ENCODE results near the gene CCDC127.

Gene CCDC127

DNA sequence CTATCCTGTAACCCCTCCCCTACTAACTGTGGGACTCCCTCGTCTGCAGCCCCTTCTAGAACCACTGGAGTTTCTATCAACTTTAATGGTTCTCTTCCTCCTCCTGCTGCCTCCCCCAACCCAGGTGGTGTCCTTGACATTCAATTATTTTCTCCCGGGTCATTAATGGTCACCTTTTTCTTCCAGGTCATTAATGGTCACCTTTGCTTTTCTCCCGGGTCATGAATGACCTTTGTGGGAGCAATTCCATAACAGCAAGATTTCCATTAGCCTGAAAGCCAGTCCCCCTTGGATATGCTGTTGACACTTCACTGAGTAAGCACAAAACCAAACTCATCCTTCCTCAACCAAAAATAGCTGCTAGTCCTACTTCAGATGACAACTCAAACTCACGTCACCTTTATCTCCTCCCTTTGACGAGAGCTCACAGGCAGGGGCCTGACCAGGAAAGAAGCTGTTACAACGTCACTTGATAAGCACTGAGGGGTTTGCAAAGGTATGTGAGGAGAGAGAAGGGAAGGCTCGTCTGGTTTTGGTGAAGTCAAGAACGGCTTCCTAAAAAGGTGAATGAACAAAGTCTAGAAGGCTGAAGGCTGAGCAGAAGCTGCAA lies 10.9 kb downstream of the CCDC127 start:
- Mint-ChIP-seq H3K36me3 (ENCODE audit: insufficient read depth) (peaks cover 17% of the 10 kb centered on the region), H3K27ac (ENCODE audit: low read depth) (no peak overlapping the region), H3K4me1 (peaks cover 32% of the 10 kb centered on the region), H3K9me3 (no peaks in the 10 kb centered on the region), H3K4me3 (no peak overlapping the region), H3K27me3 (no peaks in the 10 kb centered on the region)
- DNase-seq (ENCODE audit: low spot score in 2 of 2) (no peak), ATAC-seq (replicated peaks; ENCODE audit: extremely low read depth, poor library complexity, severe bottlenecking) (no peak)

DNA sequence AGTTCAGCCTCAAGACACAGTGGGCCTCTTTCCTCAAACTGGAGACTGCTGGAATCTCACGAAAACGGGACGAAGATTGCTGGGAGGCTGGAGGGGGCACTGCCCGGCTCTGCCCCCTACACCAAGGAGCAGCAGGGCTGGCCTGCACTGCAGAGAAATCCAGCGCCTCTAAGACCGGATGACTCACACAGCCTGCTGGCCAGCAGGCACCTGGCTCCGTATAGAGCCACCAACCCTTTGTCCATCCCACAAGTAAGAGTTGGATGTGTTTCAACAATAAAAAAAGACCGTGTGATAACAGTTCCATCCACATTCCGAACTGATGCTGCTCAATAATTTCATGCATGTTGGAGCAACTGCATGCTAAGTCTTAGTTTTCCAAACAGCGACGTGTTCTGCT lies 11.5 kb downstream of the CCDC127 start:
- Mint-ChIP-seq H3K36me3 (ENCODE audit: insufficient read depth) (peaks cover 17% of the 10 kb centered on the region), H3K27ac (ENCODE audit: low read depth) (no peak overlapping the region), H3K27me3 (no peaks in the 10 kb centered on the region), H3K4me3 (no peak overlapping the region), H3K9me3 (no peaks in the 10 kb centered on the region), H3K4me1 (peaks cover 39% of the 10 kb centered on the region)
- DNase-seq (ENCODE audit: low spot score in 2 of 2), result no peak
- ATAC-seq (replicated peaks; ENCODE audit: extremely low read depth, poor library complexity, severe bottlenecking), result no peak

- H3K9me3 Mint-ChIP-seq, result no peaks in the 10 kb centered on the region
Observed at GRCh38 chr5:204966-205670, 12.8 kb downstream of the CCDC127 start.

DNA sequence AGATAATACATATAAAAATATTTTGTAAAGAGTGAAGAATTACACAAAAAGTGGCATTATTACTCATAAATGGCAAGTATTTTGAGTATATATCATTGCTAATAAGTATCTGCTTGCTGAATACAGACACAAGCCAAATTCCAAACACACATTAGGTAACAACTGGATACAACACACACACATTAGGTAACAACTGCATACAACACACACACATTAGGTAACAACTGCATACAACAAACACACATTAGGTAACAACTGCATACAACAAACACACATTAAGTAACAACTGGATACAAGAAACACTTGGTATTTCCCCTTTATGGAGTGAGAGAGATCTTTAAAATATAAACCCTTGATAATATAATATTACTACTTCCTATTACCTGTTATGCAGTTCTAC lies 13.5 kb downstream of the CCDC127 start:
- no peak overlapping the region for H3K4me3 Mint-ChIP-seq
- no peaks in the 10 kb centered on the region for H3K27me3 Mint-ChIP-seq
- ATAC-seq (replicated peaks; ENCODE audit: extremely low read depth, poor library complexity, severe bottlenecking) (no peak), DNase-seq (ENCODE audit: low spot score in 2 of 2) (no peak)
- no peak overlapping the region for H3K27ac Mint-ChIP-seq (ENCODE audit: low read depth)
- H3K36me3 Mint-ChIP-seq (ENCODE audit: insufficient read depth), result peaks cover 19% of the 10 kb centered on the region
- H3K4me1 Mint-ChIP-seq, result peaks cover 32% of the 10 kb centered on the region
- no peaks in the 10 kb centered on the region for H3K9me3 Mint-ChIP-seq

More at GRCh38 chr5:204966-205670, 12.8 kb downstream of the CCDC127 start:
- peaks cover 38% of the 10 kb centered on the region for H3K4me1 Mint-ChIP-seq
- no peak overlapping the region for H3K27ac Mint-ChIP-seq (ENCODE audit: low read depth)
- H3K27me3 Mint-ChIP-seq, result no peaks in the 10 kb centered on the region
- peaks cover 17% of the 10 kb centered on the region for H3K36me3 Mint-ChIP-seq (ENCODE audit: insufficient read depth)
- DNase-seq (ENCODE audit: low spot score in 2 of 2), result no peak
- no peak for ATAC-seq (replicated peaks; ENCODE audit: extremely low read depth, poor library complexity, severe bottlenecking)
- no peak overlapping the region for H3K4me3 Mint-ChIP-seq

DNA sequence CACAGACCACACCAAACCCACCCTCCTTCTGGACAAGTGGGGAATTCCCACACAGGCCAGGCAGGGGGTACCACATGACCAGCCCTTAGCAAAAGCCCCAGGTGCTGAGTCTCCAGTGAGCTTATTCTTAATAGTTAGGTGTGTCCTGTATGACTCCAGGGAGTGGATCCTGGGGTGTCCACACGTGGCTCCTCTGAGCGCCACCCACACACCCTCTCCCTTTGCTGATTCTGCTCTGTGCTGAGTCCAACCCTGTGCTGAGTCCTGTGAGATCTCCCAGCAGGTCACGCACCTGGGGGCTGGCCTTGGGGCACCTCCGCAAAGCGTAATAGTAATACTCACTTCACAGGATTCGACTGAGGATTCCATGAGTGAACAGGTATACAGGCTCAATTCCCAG lies 14.0 kb downstream of the CCDC127 start:
- H3K4me1 Mint-ChIP-seq, result peaks cover 30% of the 10 kb centered on the region
- no peak overlapping the region for H3K4me3 Mint-ChIP-seq
- DNase-seq (ENCODE audit: low spot score in 2 of 2) (no peak), ATAC-seq (replicated peaks; ENCODE audit: extremely low read depth, poor library complexity, severe bottlenecking) (no peak)
- H3K27ac Mint-ChIP-seq (ENCODE audit: low read depth), result no peak overlapping the region
- no peaks in the 10 kb centered on the region for H3K9me3 Mint-ChIP-seq
- peaks cover 19% of the 10 kb centered on the region for H3K36me3 Mint-ChIP-seq (ENCODE audit: insufficient read depth)
- no peaks in the 10 kb centered on the region for H3K27me3 Mint-ChIP-seq

DNA sequence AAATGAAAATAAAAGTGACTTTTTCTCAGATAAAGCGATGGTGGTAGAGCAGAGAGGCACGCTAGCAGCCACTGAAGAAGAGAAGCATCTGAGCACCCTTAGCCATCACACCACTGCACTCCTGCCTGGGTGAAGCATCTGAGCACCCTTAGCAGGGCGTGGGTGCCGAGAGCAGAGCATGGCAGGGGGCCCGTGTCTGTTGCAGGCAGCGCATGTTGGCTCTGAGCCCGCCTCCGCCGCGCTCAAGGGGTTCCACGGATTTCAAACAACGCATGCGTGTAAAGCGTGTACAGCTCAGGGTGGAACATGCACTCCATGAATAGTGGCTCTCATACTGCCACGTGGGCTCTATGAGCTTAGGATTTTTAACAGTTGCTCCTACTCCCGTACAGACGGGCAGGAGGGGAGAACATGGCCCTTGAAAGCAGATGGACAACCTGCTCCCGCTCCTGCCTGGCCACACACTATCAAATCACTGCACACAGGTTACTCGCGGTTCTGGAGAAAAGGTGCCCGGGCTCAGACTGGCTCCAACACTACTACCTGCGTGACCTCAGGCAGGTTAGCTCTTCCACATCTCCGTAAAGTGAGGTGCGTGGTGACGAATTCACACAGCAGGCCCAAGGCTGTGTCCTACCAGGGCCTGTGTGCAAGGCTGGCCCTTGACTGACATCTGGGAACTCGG lies 14.6 kb downstream of the CCDC127 start:
- H3K36me3 Mint-ChIP-seq (ENCODE audit: insufficient read depth), result peaks cover 19% of the 10 kb centered on the region
- H3K27me3 Mint-ChIP-seq, result no peaks in the 10 kb centered on the region
- peaks cover 25% of the 10 kb centered on the region for H3K4me1 Mint-ChIP-seq
- DNase-seq (ENCODE audit: low spot score in 2 of 2), result no peak
- ATAC-seq (replicated peaks; ENCODE audit: extremely low read depth, poor library complexity, severe bottlenecking), result no peak
- no peak overlapping the region for H3K27ac Mint-ChIP-seq (ENCODE audit: low read depth)
- H3K9me3 Mint-ChIP-seq, result no peaks in the 10 kb centered on the region
- no peak overlapping the region for H3K4me3 Mint-ChIP-seq

GRCh38 chr5:201672-202071 lies 16.3 kb downstream of the CCDC127 start:
- DNase-seq (ENCODE audit: low spot score in 2 of 2) (no peak), ATAC-seq (replicated peaks; ENCODE audit: extremely low read depth, poor library complexity, severe bottlenecking) (no peak)
- peaks cover 15% of the 10 kb centered on the region for H3K36me3 Mint-ChIP-seq (ENCODE audit: insufficient read depth)
- no peak overlapping the region for H3K27ac Mint-ChIP-seq (ENCODE audit: low read depth)
- no peak overlapping the region for H3K4me3 Mint-ChIP-seq
- no peaks in the 10 kb centered on the region for H3K27me3 Mint-ChIP-seq
- H3K4me1 Mint-ChIP-seq, result peaks cover 12% of the 10 kb centered on the region
- no peaks in the 10 kb centered on the region for H3K9me3 Mint-ChIP-seq

- Mint-ChIP-seq H3K36me3 (ENCODE audit: insufficient read depth) (peaks cover 13% of the 10 kb centered on the region), H3K27me3 (no peaks in the 10 kb centered on the region)
Observed at GRCh38 chr5:200985-201384, 17.0 kb downstream of the CCDC127 start.

DNA sequence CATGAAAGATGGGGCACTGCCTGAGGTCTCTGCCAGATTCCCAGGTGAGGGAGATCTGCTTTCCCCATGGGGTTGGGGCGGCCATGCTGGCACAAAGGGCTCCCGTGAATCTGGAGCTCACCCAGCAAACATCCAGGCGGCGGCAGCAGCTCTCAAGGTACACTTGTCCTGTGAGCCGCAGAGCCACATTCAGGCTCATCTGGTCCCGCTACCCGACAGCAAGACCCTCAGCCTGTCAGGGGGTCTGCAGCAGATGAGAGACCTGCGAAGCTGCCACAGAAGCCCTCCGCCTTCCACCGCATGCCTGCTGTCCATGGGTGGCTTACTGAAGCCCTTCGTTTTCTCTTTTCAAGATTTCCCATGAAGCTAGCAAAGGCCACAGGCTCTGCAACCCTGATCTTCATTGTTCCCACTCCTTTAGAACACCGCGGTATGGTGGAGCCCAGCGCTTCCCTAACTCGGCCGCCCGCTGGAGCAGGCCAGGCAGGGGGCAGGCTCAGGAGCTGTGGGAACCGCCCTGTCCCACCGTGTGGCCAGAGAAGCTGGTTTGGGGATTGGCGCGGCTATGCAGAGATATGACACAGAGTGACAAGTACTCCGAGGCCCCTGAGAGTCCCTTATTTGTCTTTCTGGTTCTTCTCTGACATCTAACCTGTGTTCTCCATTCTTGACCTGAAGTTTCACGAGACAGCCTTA lies 17.9 kb downstream of the CCDC127 start:
- DNase-seq (ENCODE audit: low spot score in 2 of 2) (no peak), ATAC-seq (replicated peaks; ENCODE audit: extremely low read depth, poor library complexity, severe bottlenecking) (no peak)
- peaks cover 7% of the 10 kb centered on the region for H3K36me3 Mint-ChIP-seq (ENCODE audit: insufficient read depth)
- no peaks in the 10 kb centered on the region for H3K9me3 Mint-ChIP-seq
- H3K4me1 Mint-ChIP-seq, result peaks cover 16% of the 10 kb centered on the region
- H3K27ac Mint-ChIP-seq (ENCODE audit: low read depth), result no peak overlapping the region
- no peak overlapping the region for H3K4me3 Mint-ChIP-seq
- peaks cover 8% of the 10 kb centered on the region for H3K27me3 Mint-ChIP-seq

More at GRCh38 chr5:200985-201384, 17.0 kb downstream of the CCDC127 start:
- H3K4me1 Mint-ChIP-seq, result peaks cover 11% of the 10 kb centered on the region
- H3K4me3 Mint-ChIP-seq, result no peak overlapping the region
- H3K27ac Mint-ChIP-seq (ENCODE audit: low read depth), result no peak overlapping the region
- DNase-seq (ENCODE audit: low spot score in 2 of 2), result no peak
- ATAC-seq (replicated peaks; ENCODE audit: extremely low read depth, poor library complexity, severe bottlenecking), result no peak
- H3K9me3 Mint-ChIP-seq, result no peaks in the 10 kb centered on the region

GRCh38 chr5:199197-199949 lies 18.6 kb downstream of the CCDC127 start:
- peaks cover 2% of the 10 kb centered on the region for H3K36me3 Mint-ChIP-seq (ENCODE audit: insufficient read depth)
- DNase-seq (ENCODE audit: low spot score in 2 of 2) (no peak), ATAC-seq (replicated peaks; ENCODE audit: extremely low read depth, poor library complexity, severe bottlenecking) (no peak)
- no peak overlapping the region for H3K27ac Mint-ChIP-seq (ENCODE audit: low read depth)
- peaks cover 10% of the 10 kb centered on the region for H3K27me3 Mint-ChIP-seq
- H3K4me3 Mint-ChIP-seq, result no peak overlapping the region
- H3K4me1 Mint-ChIP-seq, result peaks cover 16% of the 10 kb centered on the region
- H3K9me3 Mint-ChIP-seq, result no peaks in the 10 kb centered on the region

- DNase-seq (ENCODE audit: low spot score in 2 of 2), result no peak
- no peak for ATAC-seq (replicated peaks; ENCODE audit: extremely low read depth, poor library complexity, severe bottlenecking)
- Mint-ChIP-seq H3K27ac (ENCODE audit: low read depth) (no peak overlapping the region), H3K27me3 (peaks cover 10% of the 10 kb centered on the region), H3K36me3 (ENCODE audit: insufficient read depth) (peaks cover 2% of the 10 kb centered on the region), H3K4me1 (peaks cover 16% of the 10 kb centered on the region), H3K9me3 (no peaks in the 10 kb centered on the region), H3K4me3 (no peak overlapping the region)
Observed at GRCh38 chr5:198516-199196, 19.3 kb downstream of the CCDC127 start.

Measured in central memory CD8-positive, alpha-beta T cell (primary cell).